LNCAP (cell line): ENCODE measurements around the gene ARHGEF26.

Experiments
- TF ChIP-seq, protein P1 (sequence below): fragments of 450-650 bp; IDR thresholded peaks from 2 replicates; pipeline ENCODE4 v1.5.1; 2017; ENCODE audit warnings: mild to moderate bottlenecking

ARHGEF26 gene

DNA sequence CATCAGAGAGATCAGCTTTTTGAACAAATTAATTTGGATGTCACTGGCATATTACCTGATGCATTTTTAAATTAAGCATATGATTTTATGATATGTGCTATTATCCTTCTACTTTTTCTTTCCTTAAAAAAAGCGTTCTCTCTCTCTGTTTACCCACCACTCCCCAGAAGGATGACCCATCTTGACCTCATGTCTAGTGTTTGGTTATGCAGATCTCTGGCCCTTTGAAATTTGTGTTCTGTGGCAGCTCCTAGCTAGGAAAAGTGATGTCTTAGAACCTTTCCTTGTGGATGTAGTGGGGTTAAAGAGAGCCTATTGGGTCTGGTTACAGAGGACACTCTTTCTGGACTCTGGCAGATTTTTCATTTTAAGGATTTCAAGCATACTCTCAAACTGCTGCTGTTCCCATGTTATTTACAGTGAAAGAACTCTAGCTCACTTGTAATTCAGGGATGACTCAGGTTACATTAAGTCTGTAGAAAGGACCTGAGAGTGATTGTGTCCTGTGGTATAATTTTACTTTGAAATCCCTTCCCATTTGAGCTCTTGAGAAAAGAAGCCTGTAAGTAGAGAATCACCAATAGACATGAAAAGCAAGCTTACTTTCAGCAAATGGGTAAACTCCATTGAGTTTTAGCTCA lies 23.8 kb downstream of the ARHGEF26 start:
- TF ChIP-seq, protein P1, sequence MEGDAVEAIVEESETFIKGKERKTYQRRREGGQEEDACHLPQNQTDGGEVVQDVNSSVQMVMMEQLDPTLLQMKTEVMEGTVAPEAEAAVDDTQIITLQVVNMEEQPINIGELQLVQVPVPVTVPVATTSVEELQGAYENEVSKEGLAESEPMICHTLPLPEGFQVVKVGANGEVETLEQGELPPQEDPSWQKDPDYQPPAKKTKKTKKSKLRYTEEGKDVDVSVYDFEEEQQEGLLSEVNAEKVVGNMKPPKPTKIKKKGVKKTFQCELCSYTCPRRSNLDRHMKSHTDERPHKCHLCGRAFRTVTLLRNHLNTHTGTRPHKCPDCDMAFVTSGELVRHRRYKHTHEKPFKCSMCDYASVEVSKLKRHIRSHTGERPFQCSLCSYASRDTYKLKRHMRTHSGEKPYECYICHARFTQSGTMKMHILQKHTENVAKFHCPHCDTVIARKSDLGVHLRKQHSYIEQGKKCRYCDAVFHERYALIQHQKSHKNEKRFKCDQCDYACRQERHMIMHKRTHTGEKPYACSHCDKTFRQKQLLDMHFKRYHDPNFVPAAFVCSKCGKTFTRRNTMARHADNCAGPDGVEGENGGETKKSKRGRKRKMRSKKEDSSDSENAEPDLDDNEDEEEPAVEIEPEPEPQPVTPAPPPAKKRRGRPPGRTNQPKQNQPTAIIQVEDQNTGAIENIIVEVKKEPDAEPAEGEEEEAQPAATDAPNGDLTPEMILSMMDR = no peak

DNA sequence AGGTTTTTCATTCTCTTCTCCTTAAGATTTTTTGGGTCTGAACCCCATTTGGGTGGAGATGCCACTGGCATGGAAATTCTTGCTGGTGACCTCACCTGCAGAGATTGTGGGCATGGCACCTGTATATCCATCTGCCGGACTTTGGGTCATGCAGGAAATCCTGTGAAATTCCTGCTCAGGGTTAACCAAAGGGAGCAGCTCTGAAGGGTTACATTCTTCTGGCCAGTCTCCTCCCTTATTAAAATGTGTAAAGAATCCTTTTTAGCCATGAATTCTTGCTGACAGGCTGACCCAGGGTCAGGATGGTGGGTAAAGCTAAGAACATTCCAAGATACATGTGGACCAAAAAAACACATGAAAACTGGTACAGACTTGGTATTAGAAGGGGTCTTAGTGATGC lies 27.4 kb downstream of the ARHGEF26 start:
- TF ChIP-seq, protein P1 = no peak

DNA sequence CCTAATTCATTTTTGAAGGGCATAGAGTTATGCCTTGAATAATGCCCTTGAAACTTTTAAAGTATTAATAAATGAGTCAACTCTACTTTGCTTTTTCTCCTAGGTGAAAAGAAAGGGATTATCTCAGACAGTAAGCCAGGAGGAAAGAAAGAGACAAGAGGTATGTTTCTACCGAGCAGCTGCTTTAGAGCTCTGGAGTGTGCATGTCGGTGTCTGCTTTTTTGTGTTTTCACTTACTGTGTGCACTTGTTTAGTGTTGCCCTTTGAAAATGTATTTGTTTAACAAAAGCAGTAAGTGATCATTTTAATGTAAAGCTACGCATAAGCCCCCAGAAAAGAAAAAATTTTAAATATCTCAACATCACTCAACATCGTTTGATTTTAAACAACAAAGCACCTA lies 28.1 kb downstream of the ARHGEF26 start:
- TF ChIP-seq, protein P1 = no peak

DNA sequence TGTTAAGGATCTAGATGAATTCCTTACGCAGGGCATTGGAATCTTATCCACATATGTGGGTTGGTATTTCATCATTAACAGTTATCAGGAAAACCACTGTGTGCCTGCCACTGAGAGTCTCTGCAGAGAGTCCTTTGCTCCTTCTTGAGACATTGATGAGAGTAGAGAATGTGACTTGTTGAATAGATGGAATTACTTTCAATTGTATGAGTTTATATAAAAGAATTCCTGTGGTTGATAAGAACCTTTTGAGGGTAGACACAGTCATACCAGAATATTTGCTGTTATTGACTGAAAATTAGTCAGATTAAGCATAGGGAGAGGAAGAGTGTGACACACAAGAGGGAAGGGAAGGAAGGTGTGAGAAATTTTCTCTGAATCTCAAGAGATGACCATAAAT lies 30.8 kb downstream of the ARHGEF26 start:
- TF ChIP-seq, protein P1 = no peak

DNA sequence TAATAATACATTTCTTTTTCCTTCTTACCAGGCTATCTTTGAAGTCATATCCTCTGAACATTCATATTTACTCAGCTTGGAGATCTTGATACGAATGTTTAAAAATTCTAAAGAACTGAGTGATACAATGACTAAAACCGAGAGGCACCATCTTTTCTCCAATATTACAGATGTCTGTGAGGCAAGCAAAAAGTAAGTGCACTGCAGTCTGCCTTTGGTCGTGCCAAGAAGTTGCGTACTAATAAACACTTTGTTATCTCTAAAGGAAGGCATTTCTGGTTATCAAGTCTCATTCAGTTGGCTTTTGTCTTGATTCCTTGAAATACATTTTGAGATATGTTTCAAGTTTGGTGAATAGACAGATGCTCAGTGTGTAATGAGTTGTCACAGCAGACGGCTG lies 31.6 kb downstream of the ARHGEF26 start:
- TF ChIP-seq, protein P1 = no peak

DNA sequence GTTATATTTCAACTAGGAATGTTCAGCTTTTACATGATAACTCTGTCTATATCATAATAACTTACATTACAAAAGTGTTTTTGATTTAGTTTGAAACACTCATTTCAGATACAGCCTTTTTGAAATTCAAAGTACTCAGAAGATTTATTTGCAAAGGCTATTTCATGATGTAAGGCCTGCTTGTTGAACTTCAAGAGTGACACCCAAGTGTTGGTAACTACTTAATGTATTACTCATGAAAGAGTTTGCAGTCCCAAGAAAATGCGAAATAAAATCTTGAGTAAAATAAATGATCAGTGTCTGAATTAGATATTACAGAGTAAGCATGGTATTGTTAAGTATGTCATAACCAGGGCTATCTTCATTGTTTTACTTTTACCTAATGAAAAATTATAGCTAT lies 35.3 kb downstream of the ARHGEF26 start:
- TF ChIP-seq, protein P1 = no peak

DNA sequence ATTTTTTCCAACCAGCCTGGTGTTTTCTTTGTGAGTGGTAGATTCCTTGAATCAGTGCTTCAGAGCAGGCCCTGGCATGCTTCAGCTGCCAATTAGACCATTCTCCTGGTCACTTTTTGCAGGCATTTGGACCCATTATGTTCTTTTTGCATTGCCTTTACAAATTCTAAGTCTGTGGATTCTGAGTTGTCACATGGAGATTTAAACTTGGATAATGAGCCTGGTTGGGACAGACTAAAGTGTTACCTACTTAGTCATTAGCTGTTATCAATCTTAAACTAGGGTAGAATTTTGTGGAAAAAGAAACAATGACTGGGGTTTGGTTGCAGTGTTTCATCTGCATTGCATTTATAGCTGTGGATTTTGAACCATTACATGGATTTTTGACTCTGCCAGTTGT lies 40.6 kb downstream of the ARHGEF26 start:
- TF ChIP-seq, protein P1 = no peak

DNA sequence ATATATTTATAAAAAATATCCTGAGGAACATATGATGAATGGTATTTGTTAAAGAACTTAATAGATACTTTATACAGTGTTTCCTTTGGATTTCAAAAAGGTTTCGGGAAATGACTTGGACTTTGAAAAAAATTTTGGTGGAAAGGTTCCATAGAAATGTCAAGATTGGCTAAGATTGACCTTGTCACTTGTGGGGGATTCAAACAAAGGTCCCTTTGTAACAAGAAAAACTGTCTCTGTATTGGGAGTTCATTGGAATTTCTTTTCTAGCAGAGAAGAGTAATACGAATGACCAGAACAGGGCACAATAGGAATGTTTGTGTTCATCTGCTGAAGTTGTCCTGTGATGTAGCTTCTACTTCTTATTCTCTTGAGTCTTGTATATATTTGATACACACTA lies 43.2 kb downstream of the ARHGEF26 start:
- TF ChIP-seq, protein P1 = no peak
